Measurements from ENCODE around the gene SGMS1.

The SGMS1 gene

GRCh38 chr10:50601974-50602373, 21.8 kb downstream of the SGMS1 start:
- no peak overlapping the region for H3K27ac ChIP-seq
- no peaks in the 10 kb centered on the region for H3K36me3 ChIP-seq (replicated peaks)
- no peak for DNase-seq
- H3K27me3 ChIP-seq (replicated peaks): no peaks in the 10 kb centered on the region
- no peak for TF ChIP-seq CTCF (IDR thresholded peaks at IDR 0.05; ENCODE audit: low read depth, low read length, missing control alignments)
- in situ Hi-C loops (cut with HindIII; ENCODE audit: low pct_ligation_motif_present, low sequenced_read_pairs): no loop called here
- no peak overlapping the region for H3K4me3 ChIP-seq (ENCODE audit: low read depth, low read length)

GRCh38 chr10:50600831-50601477, 22.8 kb downstream of the SGMS1 start:
- no peak for TF ChIP-seq CTCF (IDR thresholded peaks at IDR 0.05; ENCODE audit: low read depth, low read length, missing control alignments)
- no peaks in the 10 kb centered on the region for H3K36me3 ChIP-seq (replicated peaks)
- no peaks in the 10 kb centered on the region for H3K27me3 ChIP-seq (replicated peaks)
- H3K4me3 ChIP-seq (ENCODE audit: low read depth, low read length): no peak overlapping the region
- H3K27ac ChIP-seq: no peak overlapping the region
- DNase-seq: no peak
- in situ Hi-C loops (cut with HindIII; ENCODE audit: low pct_ligation_motif_present, low sequenced_read_pairs): no loop called here

GRCh38 chr10:50600286-50600685, 23.5 kb downstream of the SGMS1 start:
- Histone ChIP-seq H3K36me3 (replicated peaks) (no peaks in the 10 kb centered on the region), H3K27me3 (replicated peaks) (no peaks in the 10 kb centered on the region), H3K4me3 (ENCODE audit: low read depth, low read length) (no peak overlapping the region), H3K27ac (no peak overlapping the region)
- in situ Hi-C loops (cut with HindIII; ENCODE audit: low pct_ligation_motif_present, low sequenced_read_pairs): no loop called here
- DNase-seq: no peak
- no peak for TF ChIP-seq CTCF (IDR thresholded peaks at IDR 0.05; ENCODE audit: low read depth, low read length, missing control alignments)

GRCh38 chr10:50596897-50597296, 26.9 kb downstream of the SGMS1 start:
- no peak for TF ChIP-seq CTCF (IDR thresholded peaks at IDR 0.05; ENCODE audit: low read depth, low read length, missing control alignments)
- Histone ChIP-seq H3K27ac (no peak overlapping the region), H3K36me3 (replicated peaks) (no peaks in the 10 kb centered on the region), H3K4me3 (ENCODE audit: low read depth, low read length) (no peak overlapping the region), H3K27me3 (replicated peaks) (no peaks in the 10 kb centered on the region)
- in situ Hi-C loops (cut with HindIII; ENCODE audit: low pct_ligation_motif_present, low sequenced_read_pairs): no loop called here
- no peak for DNase-seq

- no peak for DNase-seq
- in situ Hi-C loops (cut with HindIII; ENCODE audit: low pct_ligation_motif_present, low sequenced_read_pairs): no loop called here
- Histone ChIP-seq H3K27ac (no peak overlapping the region), H3K27me3 (replicated peaks) (no peaks in the 10 kb centered on the region), H3K36me3 (replicated peaks) (no peaks in the 10 kb centered on the region), H3K4me3 (ENCODE audit: low read depth, low read length) (no peak overlapping the region)
- no peak for TF ChIP-seq CTCF (IDR thresholded peaks at IDR 0.05; ENCODE audit: low read depth, low read length, missing control alignments)
Observed at GRCh38 chr10:50596456-50596855, 27.3 kb downstream of the SGMS1 start.

- Histone ChIP-seq H3K27ac (no peak overlapping the region), H3K36me3 (replicated peaks) (no peaks in the 10 kb centered on the region), H3K4me3 (ENCODE audit: low read depth, low read length) (no peak overlapping the region), H3K27me3 (replicated peaks) (no peaks in the 10 kb centered on the region)
- TF ChIP-seq CTCF (IDR thresholded peaks at IDR 0.05; ENCODE audit: low read depth, low read length, missing control alignments): no peak
- in situ Hi-C loops (cut with HindIII; ENCODE audit: low pct_ligation_motif_present, low sequenced_read_pairs): no loop called here
- no peak for DNase-seq
Observed at GRCh38 chr10:50595785-50596184, 28.0 kb downstream of the SGMS1 start.

All from brain microvascular endothelial cell (primary cell).